Measurements from ENCODE around the gene RAPH1.

The RAPH1 gene

GRCh38 chr2:203535078-203535783 is at the start of gene RAPH1:
Gene RAPH1, minus strand, starts transcription at chr2:203535301. Its CDS starts 39,948 bp downstream, at chr2:203495353.
- Histone ChIP-seq H3K9me3 (ENCODE audit: control insufficient read depth, low read length) (no peaks in the 10 kb centered on the region), H3K4me3 (ENCODE audit: low read depth, low read length) (peak within 1 kb of the TSS; percentile 78), H3K36me3 (ENCODE audit: control insufficient read depth, insufficient read depth, low read length) (no peaks in the 10 kb centered on the region), H3K4me2 (ENCODE audit: low read length) (peak within 1 kb of the TSS; percentile 87), H3K4me1 (peaks cover 7% of the 10 kb centered on the region), H3K9ac (peak within 1 kb of the TSS; percentile 80), H3K79me2 (no peaks in the 10 kb centered on the region), H3K27me3 (ENCODE audit: control insufficient read depth, insufficient read depth, low read length) (no peaks in the 10 kb centered on the region), H2AFZ (peak within 1 kb of the TSS; percentile 94), H3K27ac (peak within 1 kb of the TSS; percentile 79)
- no peak for TF ChIP-seq CTCF (IDR thresholded peaks at IDR 0.05)

GRCh38 chr2:203584784-203585183 is 49.7 kb upstream of the RAPH1 start:
- peaks cover 2% of the 10 kb centered on the region for H3K4me1 ChIP-seq
- H3K4me3 ChIP-seq (ENCODE audit: low read depth, low read length): no peak overlapping the region
- no peak overlapping the region for H3K9ac ChIP-seq
- H3K36me3 ChIP-seq (ENCODE audit: control insufficient read depth, insufficient read depth, low read length): no peaks in the 10 kb centered on the region
- no peak overlapping the region for H3K4me2 ChIP-seq (ENCODE audit: low read length)
- H3K79me2 ChIP-seq: no peaks in the 10 kb centered on the region
- H3K27ac ChIP-seq: no peak overlapping the region
- no peaks in the 10 kb centered on the region for H3K9me3 ChIP-seq (ENCODE audit: control insufficient read depth, low read length)
- TF ChIP-seq CTCF (IDR thresholded peaks at IDR 0.05): no peak
- no peak overlapping the region for H2AFZ ChIP-seq
- H3K27me3 ChIP-seq (ENCODE audit: control insufficient read depth, insufficient read depth, low read length): no peaks in the 10 kb centered on the region

- no peaks in the 10 kb centered on the region for H3K9me3 ChIP-seq (ENCODE audit: control insufficient read depth, low read length)
- H3K9ac ChIP-seq: no peak overlapping the region
- no peak overlapping the region for H3K27ac ChIP-seq
These were observed 48.6 kb upstream of the RAPH1 start for GRCh38 chr2:203583701-203584100.

GRCh38 chr2:203583084-203583695 is 48.1 kb upstream of the RAPH1 start:
- H2AFZ ChIP-seq: peak overlapping the region; percentile 16
- H3K27me3 ChIP-seq (ENCODE audit: control insufficient read depth, insufficient read depth, low read length): no peaks in the 10 kb centered on the region
- peaks cover 13% of the 10 kb centered on the region for H3K4me1 ChIP-seq
- no peaks in the 10 kb centered on the region for H3K9me3 ChIP-seq (ENCODE audit: control insufficient read depth, low read length)
- H3K27ac ChIP-seq: no peak overlapping the region
- TF ChIP-seq CTCF (IDR thresholded peaks at IDR 0.05): no peak
- H3K9ac ChIP-seq: no peak overlapping the region
- no peak overlapping the region for H3K4me2 ChIP-seq (ENCODE audit: low read length)
- H3K4me3 ChIP-seq (ENCODE audit: low read depth, low read length): no peak overlapping the region
- H3K79me2 ChIP-seq: no peaks in the 10 kb centered on the region
- H3K36me3 ChIP-seq (ENCODE audit: control insufficient read depth, insufficient read depth, low read length): no peaks in the 10 kb centered on the region

More at GRCh38 chr2:203583701-203584100, 48.6 kb upstream of the RAPH1 start:
- Histone ChIP-seq H3K4me3 (ENCODE audit: low read depth, low read length) (no peak overlapping the region), H3K79me2 (no peaks in the 10 kb centered on the region), H2AFZ (peak overlapping the region; percentile 16), H3K4me2 (ENCODE audit: low read length) (no peak overlapping the region), H3K36me3 (ENCODE audit: control insufficient read depth, insufficient read depth, low read length) (no peaks in the 10 kb centered on the region), H3K27me3 (ENCODE audit: control insufficient read depth, insufficient read depth, low read length) (no peaks in the 10 kb centered on the region), H3K4me1 (peaks cover 11% of the 10 kb centered on the region)
- no peak for TF ChIP-seq CTCF (IDR thresholded peaks at IDR 0.05)

Measured in parathyroid adenoma (tissue), 2 donors.